ENCODE measurements around the gene NFIA.

NFIA gene

DNA sequence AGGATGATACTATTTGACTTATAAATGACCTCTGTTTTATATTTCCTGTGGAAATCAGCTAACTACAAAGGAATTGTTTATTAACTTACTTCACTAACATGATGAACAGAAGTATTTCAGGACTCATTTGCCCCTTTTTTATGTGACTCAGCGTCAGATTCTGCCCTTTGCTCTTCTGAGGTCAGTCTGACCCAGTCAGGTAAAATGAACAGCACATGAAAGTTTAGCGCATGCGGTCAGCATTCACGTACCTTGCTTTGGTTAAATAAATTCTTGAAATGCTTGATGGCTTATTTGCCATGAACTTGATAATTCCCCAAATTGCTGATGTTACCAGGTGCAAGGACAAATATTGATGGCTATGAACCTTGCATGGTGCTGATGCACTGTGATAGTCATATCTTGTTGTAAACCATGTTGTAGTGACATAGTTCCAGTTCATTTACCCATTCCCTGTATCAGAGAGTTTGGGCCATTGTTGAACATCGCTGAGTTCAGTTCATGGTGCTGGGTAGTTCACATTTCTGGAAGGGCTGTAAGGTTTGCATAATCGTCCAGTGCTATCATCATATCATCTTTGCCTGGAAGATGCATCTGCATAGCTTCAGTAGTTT, 133.4 kb downstream of the NFIA start:
- TF ChIP-seq, protein P1, sequence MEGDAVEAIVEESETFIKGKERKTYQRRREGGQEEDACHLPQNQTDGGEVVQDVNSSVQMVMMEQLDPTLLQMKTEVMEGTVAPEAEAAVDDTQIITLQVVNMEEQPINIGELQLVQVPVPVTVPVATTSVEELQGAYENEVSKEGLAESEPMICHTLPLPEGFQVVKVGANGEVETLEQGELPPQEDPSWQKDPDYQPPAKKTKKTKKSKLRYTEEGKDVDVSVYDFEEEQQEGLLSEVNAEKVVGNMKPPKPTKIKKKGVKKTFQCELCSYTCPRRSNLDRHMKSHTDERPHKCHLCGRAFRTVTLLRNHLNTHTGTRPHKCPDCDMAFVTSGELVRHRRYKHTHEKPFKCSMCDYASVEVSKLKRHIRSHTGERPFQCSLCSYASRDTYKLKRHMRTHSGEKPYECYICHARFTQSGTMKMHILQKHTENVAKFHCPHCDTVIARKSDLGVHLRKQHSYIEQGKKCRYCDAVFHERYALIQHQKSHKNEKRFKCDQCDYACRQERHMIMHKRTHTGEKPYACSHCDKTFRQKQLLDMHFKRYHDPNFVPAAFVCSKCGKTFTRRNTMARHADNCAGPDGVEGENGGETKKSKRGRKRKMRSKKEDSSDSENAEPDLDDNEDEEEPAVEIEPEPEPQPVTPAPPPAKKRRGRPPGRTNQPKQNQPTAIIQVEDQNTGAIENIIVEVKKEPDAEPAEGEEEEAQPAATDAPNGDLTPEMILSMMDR (IDR thresholded peaks at IDR 0.05; ENCODE audit: low read depth, low read length), result no peak
- no peak overlapping the region for H3K4me3 ChIP-seq (ENCODE audit: low read depth, low read length)
- H3K4me1 ChIP-seq, result peaks cover 3% of the 10 kb centered on the region
- no peaks in the 10 kb centered on the region for H3K27me3 ChIP-seq
- no peak for DNase-seq
- no peaks in the 10 kb centered on the region for H3K9me3 ChIP-seq
- H3K36me3 ChIP-seq, result no peaks in the 10 kb centered on the region

DNA sequence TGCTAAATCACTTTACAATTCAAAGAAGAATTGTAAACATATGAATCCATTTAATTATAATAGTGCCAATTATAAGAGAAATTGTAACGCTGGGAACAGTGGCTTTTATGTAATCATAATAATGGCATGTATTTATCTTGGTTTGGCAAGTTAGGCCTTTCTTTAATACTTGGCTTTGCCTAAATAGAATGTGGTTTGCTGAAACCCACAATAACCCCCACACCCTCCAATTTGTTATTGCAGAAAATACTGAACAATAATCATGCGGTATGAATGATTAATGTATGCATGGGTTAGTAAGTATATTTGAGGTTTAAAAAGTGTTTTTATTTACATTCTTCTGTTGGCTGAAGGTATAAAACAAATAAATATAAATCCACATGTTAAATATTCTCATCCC, 138.2 kb downstream of the NFIA start:
- no peaks in the 10 kb centered on the region for H3K27me3 ChIP-seq
- no peak overlapping the region for H3K4me3 ChIP-seq (ENCODE audit: low read depth, low read length)
- H3K9me3 ChIP-seq, result no peaks in the 10 kb centered on the region
- TF ChIP-seq, protein P1 (IDR thresholded peaks at IDR 0.05; ENCODE audit: low read depth, low read length), result no peak
- H3K4me1 ChIP-seq, result peaks cover 3% of the 10 kb centered on the region
- H3K36me3 ChIP-seq, result no peaks in the 10 kb centered on the region
- no peak for DNase-seq

DNA sequence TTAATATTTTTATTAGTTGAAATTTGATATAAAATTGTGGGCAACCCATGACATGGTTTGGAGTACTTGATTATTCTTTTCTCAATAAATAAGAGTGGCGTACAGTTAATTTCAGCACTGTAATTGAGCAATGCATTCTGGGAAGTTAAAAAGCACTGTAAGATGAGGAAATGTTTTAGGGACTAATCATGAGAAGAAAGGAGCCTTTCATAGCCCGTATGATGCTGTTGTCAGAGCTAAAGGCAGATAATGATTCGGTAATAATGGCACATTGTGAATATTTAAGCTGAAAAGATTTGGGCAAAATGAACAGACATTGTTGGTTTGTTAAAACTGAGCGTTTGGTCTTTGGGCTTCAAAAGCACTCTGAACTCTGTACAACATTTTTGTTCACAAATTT, 139.3 kb downstream of the NFIA start:
- Histone ChIP-seq H3K9me3 (no peaks in the 10 kb centered on the region), H3K36me3 (no peaks in the 10 kb centered on the region), H3K27me3 (no peaks in the 10 kb centered on the region), H3K4me3 (ENCODE audit: low read depth, low read length) (no peak overlapping the region), H3K4me1 (no peaks in the 10 kb centered on the region; the same call in 1 of the 2 replicates)
- TF ChIP-seq, protein P1 (IDR thresholded peaks at IDR 0.05; ENCODE audit: low read depth, low read length), result no peak
- DNase-seq, result no peak

- Histone ChIP-seq H3K27me3 (no peaks in the 10 kb centered on the region), H3K9me3 (no peaks in the 10 kb centered on the region), H3K36me3 (no peaks in the 10 kb centered on the region), H3K4me3 (ENCODE audit: low read depth, low read length) (no peak overlapping the region), H3K4me1 (no peaks in the 10 kb centered on the region; the same call in 1 of the 2 replicates)
- DNase-seq, result no peak
- TF ChIP-seq, protein P1 (IDR thresholded peaks at IDR 0.05; ENCODE audit: low read depth, low read length), result no peak
These were observed 139.9 kb downstream of the NFIA start for GRCh38 chr1:61222240-61222639.

- no peaks in the 10 kb centered on the region for H3K9me3 ChIP-seq
- TF ChIP-seq, protein P1 (IDR thresholded peaks at IDR 0.05; ENCODE audit: low read depth, low read length), result no peak
- H3K4me3 ChIP-seq (ENCODE audit: low read depth, low read length), result no peak overlapping the region
- H3K4me1 ChIP-seq, result peaks cover 3% of the 10 kb centered on the region
- H3K36me3 ChIP-seq, result no peaks in the 10 kb centered on the region
- no peaks in the 10 kb centered on the region for H3K27me3 ChIP-seq
- no peak for DNase-seq
These were observed 140.8 kb downstream of the NFIA start for GRCh38 chr1:61223140-61223539.

DNA sequence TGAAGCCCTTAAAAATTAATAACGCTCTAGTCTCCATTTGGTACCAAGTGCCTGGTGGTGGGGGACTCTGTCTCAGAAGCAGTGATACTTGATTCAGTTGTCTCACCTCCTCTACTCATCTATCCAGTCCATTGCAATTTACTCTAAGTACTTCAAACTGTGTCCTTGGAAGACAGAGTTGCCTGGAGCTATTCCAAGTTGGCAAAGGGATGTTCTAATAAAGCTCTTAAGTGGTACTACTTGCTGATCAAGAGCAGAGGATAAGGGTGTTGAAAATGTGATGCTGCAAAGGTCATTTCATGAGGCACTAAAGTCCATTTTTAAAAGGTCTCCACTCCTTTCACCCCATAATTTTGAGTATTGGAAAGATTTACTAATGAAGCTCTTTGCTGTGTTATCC, 142.2 kb downstream of the NFIA start:
- Histone ChIP-seq H3K4me3 (ENCODE audit: low read depth, low read length) (no peak overlapping the region), H3K4me1 (peaks cover 6% of the 10 kb centered on the region), H3K36me3 (no peaks in the 10 kb centered on the region), H3K9me3 (no peaks in the 10 kb centered on the region), H3K27me3 (no peaks in the 10 kb centered on the region)
- TF ChIP-seq, protein P1 (IDR thresholded peaks at IDR 0.05; ENCODE audit: low read depth, low read length), result no peak
- DNase-seq, result no peak
